ENCODE data around the gene HBA2.

DNA sequence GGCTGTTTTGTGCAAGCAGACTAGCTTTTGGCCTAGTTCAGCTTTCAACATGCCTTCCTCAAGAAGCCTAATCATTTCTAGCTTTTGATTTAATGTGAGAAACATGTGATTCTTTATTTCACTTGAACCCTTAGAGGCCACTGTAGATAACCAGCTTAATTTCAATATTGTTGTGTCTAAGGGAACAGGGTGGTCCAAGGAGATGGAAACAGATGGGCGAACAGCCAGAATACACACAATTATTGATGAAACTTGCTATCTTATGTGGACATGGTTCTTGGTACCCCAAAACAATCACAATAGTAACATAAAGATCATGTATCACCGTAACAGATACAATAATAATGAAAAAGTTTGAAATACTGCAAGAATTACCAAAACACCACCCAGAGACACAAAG is 39.0 kb upstream of the HBA2 start:
- TF ChIP-seq, protein P1, sequence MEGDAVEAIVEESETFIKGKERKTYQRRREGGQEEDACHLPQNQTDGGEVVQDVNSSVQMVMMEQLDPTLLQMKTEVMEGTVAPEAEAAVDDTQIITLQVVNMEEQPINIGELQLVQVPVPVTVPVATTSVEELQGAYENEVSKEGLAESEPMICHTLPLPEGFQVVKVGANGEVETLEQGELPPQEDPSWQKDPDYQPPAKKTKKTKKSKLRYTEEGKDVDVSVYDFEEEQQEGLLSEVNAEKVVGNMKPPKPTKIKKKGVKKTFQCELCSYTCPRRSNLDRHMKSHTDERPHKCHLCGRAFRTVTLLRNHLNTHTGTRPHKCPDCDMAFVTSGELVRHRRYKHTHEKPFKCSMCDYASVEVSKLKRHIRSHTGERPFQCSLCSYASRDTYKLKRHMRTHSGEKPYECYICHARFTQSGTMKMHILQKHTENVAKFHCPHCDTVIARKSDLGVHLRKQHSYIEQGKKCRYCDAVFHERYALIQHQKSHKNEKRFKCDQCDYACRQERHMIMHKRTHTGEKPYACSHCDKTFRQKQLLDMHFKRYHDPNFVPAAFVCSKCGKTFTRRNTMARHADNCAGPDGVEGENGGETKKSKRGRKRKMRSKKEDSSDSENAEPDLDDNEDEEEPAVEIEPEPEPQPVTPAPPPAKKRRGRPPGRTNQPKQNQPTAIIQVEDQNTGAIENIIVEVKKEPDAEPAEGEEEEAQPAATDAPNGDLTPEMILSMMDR (IDR thresholded peaks at IDR 0.05 in 4 of 5, conservative IDR thresholded peaks at IDR 0.05 in 1 of 5): no peak
- TF ChIP-seq POLR2A (IDR thresholded peaks at IDR 0.05): no peak

Measured in gastrocnemius medialis (tissue), 4 donors.